ENCODE data around the gene KCNK5.

Gene KCNK5

GRCh38 chr6:39214846-39215639 is 14.2 kb downstream of the KCNK5 start:
- no peak for DNase-seq

DNA sequence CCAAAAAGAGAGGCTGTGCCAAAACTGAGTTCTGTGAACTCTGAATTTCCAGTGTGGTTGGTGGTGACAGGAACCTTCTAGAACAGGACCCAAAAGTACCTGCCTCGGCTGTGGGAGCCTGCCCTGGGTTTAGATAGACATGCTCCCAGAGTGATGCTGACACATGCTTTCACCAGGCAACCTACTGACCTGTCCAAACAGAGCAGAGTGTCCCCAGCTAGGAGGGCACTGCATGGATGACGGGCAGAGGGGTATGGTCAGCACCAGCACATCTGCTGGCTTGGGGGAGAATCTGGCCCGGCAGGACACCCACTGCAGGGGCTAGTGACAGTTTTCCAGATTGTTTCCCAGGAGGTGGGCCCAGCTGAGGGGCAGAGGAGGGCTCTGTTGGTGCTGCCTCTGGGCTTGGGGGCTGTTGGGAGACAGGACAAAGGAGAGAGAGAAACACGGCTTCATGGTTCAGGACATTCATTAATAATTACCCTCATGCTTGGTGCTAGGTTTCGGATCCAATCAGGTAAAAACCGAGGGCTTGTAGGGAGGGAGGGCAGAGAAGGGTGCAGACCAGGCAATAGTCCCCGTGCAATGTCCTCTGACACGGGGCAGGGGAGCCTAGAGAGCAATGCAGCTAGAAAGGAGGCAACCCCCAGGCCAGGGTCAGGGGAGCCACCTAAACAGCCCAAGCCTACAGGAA is 15.0 kb downstream of the KCNK5 start:
- no peak for DNase-seq

GRCh38 chr6:39213195-39213920 is 15.9 kb downstream of the KCNK5 start:
- DNase-seq, result no peak

DNA sequence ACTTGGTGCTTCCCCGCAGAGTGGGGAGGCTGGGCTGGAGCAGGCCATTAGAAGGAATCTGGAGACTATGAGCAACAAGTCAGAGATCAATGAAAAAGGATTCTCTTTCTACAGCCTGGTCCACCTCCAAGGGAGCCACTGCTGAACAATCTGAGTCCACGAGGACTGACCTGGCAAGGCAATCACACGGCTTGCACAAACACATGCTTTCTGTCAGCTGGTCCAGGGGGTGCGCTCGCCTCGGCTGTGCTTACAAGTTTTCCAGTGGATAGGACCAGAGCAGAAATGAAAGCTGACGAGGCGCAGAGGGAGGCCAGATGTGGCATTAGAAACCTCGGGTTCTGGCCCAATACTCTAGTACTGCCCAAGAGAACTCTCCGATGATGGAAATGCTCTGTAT is 18.1 kb downstream of the KCNK5 start:
- no peak for DNase-seq

GRCh38 chr6:39210450-39210849 is 18.8 kb downstream of the KCNK5 start:
- DNase-seq, result no peak

- DNase-seq, result no peak
These were observed 19.4 kb downstream of the KCNK5 start for GRCh38 chr6:39209911-39210310.

GRCh38 chr6:39209360-39209811 is 19.9 kb downstream of the KCNK5 start:
- DNase-seq, result no peak

- no peak for DNase-seq
These were observed 21.0 kb downstream of the KCNK5 start for GRCh38 chr6:39208223-39208739.

- DNase-seq, result no peak
These were observed 21.7 kb downstream of the KCNK5 start for GRCh38 chr6:39207416-39208222.

DNA sequence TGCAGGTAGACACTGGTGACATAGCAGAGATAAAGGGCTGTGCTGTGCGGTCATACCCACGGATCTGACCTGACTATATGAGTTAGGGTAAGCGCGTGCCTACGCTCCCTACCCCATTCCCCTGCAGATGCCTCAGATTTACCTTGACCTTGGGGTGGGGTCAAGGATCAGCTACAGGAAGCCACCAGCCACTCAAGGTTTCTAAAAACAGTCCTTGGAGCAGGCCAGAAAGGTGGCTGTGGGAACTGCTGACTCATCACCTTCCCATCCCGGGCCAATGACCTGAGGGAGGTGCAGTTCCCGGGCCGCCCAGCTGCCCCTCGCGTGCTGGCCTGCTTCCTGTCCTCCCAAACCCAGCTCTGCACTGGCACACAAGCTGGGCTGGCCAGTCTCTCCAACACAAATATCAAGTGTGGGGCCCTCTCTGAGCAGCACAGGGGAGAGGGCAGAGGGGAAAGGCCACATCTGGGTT is 23.0 kb downstream of the KCNK5 start:
- no peak for DNase-seq

- DNase-seq, result no peak
These were observed 24.5 kb downstream of the KCNK5 start for GRCh38 chr6:39204646-39205244.

DNA sequence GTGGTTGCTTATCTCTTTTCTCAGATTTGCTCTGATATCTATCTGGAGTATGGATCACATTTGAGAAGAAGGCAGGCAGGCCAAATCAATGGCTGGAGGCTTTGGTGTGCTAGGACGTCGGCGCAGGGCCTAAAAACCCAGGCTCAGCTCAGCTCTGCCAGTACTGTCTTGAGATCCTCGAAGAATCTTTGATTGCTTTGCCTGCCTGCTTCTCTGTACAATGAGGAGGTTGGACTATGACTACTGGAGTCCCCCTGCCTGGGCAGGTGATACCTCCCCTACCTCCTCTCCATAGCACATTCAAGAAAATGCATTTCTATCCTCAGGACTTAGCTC is 25.1 kb downstream of the KCNK5 start:
- DNase-seq, result no peak

DNA sequence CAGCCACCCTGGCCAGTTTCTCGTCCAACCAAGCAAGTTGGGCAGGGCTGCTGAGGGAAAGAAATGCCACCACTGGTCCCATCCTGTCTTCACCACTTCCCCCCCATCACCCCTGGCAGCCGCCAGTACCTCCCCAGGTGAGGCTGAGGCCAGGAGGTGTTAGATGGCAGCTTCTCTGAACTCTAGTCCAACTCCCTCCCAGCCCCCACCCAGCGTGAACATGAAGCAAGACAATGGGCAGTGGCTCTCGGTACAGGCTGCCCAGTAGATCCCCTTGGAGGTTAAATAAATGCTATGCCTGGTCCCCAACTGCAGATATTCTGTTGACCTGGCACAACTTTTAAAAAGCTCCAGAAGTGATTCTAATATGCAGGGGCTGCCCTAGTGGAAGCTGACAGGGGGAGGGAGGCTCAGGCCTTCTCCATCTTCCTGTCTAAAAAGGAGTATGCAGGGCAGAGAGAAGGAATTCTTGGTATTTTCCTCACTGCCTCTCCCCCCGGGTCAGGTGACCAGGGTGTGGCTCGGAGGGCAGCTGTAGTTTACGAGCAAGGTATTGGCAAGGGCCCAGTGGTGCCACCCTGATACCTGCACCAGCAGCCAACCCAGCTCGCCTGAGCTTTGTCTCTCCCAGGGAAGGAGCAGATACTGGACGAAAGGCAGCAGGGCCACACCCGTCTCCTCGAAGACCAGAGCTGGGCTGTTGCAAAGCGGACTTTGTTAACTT is 25.7 kb downstream of the KCNK5 start:
- no peak for DNase-seq

DNA sequence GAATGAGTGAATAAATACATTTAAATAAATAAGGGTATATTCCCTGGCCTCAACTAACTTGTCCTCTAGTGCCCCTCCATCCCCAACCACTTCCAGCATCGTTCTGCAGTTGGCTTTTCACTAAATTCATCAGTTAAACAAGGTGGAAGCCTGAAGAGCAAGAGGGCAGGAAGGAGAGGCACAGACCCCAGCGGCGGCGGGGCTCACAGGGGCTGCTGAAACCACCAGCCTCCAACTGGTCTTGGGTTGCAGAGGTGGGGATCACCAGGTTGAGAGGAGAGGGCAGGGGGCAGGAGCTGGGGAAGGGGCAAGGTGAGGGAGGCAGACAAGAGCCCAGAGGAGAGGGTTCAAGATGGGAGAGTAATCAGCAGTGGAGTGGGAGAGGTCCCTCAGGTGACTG is 27.1 kb downstream of the KCNK5 start:
- no peak for DNase-seq

GRCh38 chr6:39200498-39201020 is 28.7 kb downstream of the KCNK5 start:
- no peak for DNase-seq

DNA sequence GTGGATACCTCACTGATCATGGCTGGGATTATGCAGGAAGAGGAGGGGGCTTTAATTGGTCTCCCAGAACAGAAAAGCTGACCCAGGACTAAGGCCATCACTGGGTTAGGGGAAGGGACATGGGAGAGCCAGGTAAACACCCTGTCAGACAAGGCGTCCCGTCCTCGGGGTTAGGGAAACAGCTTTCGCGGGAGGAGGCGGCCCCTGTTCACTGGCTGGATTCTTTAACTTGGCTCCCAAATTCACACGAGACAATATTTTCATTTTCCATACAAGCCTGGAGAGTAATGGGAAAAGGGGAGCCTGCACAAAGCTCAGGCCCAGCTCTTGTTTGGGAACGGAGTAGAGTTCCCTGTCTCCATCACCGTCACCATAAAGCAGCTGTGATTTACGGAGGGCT is 29.3 kb downstream of the KCNK5 start:
- no peak for DNase-seq

- no peak for DNase-seq
These were observed 29.9 kb downstream of the KCNK5 start for GRCh38 chr6:39199231-39199940.

DNA sequence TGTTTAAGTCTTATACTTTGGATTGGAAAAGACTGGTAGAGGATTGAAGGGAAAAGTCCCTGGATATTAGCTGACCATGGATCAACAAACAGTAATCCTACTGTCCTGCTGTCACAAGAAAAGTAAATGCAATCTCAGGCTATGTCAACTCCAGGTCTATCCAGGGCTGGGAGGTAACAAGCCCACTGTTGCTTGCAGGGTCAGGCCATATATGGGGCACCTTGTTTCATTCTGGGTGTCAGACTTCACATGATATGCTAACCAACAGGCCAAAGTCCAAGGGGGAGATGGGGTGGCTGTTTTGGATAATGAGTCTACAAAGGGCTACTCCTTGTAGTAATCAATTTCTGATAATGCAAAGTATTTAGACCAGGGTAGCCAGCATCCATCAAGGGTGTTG is 30.7 kb downstream of the KCNK5 start:
- DNase-seq, result no peak

- DNase-seq, result no peak
These were observed 31.3 kb downstream of the KCNK5 start for GRCh38 chr6:39197922-39198500.

GRCh38 chr6:39197521-39197920 is 31.8 kb downstream of the KCNK5 start:
- no peak for DNase-seq
